Tibial nerve (tissue), 4 donors: Measurements from ENCODE around the gene ABCA4. TPM values are rescaled to one million over a fixed set of nuclear protein-coding genes. Genes with fewer than 3 reads are reported as not detected.

ENCODE experiments used
- DNase-seq, 2 donors: peaks; one replicate each; pipeline ENCODE4 v3.0.0-alpha.2; 2019; ENCODE audit warnings: low spot score in 2 of 2
- H3K27ac ChIP-seq, 4 donors: fragments of 200-600 bp; sonication (generic) in 3 of 4; one replicate each; pipeline ENCODE4 v1.5.1; 2017 to 2019; ENCODE audit warnings: mild to moderate bottlenecking in 1 of 4
- H3K27me3 ChIP-seq, 2 donors: fragments of 200-600 bp; sonication (generic) in 1 of 2; one replicate each; pipeline versions ENCODE4 v1.5.1 to v1.6.0; 2017 to 2019
- H3K36me3 ChIP-seq, 3 donors: fragments of 200-600 bp; sonication (generic); one replicate each; pipeline ENCODE4 v1.5.1; 2018 to 2019
- H3K4me1 ChIP-seq, 4 donors: fragments of 200-600 bp; sonication (generic) in 3 of 4; one replicate each; pipeline ENCODE4 v1.5.1; 2017 to 2019
- H3K4me3 ChIP-seq, 4 donors: fragments of 200-600 bp; sonication (generic) in 3 of 4; one replicate each; pipeline ENCODE4 v1.5.1; 2017 to 2019; ENCODE audit warnings: mild to moderate bottlenecking in 1 of 4, moderate library complexity in 1 of 4
- H3K9me3 ChIP-seq, 4 donors: fragments of 200-600 bp; sonication (generic) in 3 of 4; one replicate each; pipeline ENCODE4 v1.5.1; 2017 to 2019
- CTCF ChIP-seq, 5 experiments: fragments of 200-600 bp in 3 of 5; fragments of 450-650 bp in 2 of 5; sonication (generic) in 3 of 5; IDR thresholded peaks; one replicate each; pipeline ENCODE4 v1.5.1; 2016 to 2019; ENCODE audit warnings: antibody characterized with exemption in 5 of 5, mild to moderate bottlenecking in 3 of 5, moderate library complexity in 2 of 5
- EP300 ChIP-seq, 2 donors: sonication (generic); formaldehyde crosslinking; IDR thresholded peaks; one replicate each; pipeline ENCODE4 v1.6.1; 2017; ENCODE audit warnings: antibody characterized with exemption in 2 of 2, mild to moderate bottlenecking in 1 of 2
- POLR2A ChIP-seq, 2 donors: fragments of 450-650 bp; IDR thresholded peaks; one replicate each; pipeline ENCODE4 v1.6.1; 2017; ENCODE audit warnings: antibody characterized with exemption in 2 of 2, mild to moderate bottlenecking in 2 of 2, moderate library complexity in 2 of 2
- WGBS, 2 donors: methylation state at CpG; one replicate each; pipeline ENCODE4 v1.1.5; 2018; 5-methylcytosine and 5-hydroxymethylcytosine counted together
- total RNA-seq, 4 donors: library from RNA; depleted of rRNA; stranded (reverse); fragments of >200 nt; gene quantifications; one replicate each; pipeline ENCODE4 v1.1.0, GENCODE V29; 2016

ABCA4 gene
- total RNA-seq, 4 donors from 2014 or later = 0.20 to 0.21 TPM; not detected in 2

- WGBS, 2 donors = 83 to 90% methylated on average over 4 of the region's 4 CpGs
- no peak for TF ChIP-seq POLR2A (IDR thresholded peaks at IDR 0.05)
- no peak for TF ChIP-seq CTCF (IDR thresholded peaks at IDR 0.05)
- TF ChIP-seq EP300 (IDR thresholded peaks at IDR 0.05) = no peak
- no peak for DNase-seq
- Histone ChIP-seq H3K27me3 (no peaks in the 10 kb centered on the region), H3K36me3 (no peaks in the 10 kb centered on the region), H3K27ac (no peak overlapping the region), H3K9me3 (no peaks in the 10 kb centered on the region), H3K4me3 (no peak overlapping the region), H3K4me1 (no peaks in the 10 kb centered on the region)
Observed at GRCh38 chr1:93964096-93964776, 156.7 kb downstream of the ABCA4 start.

- Histone ChIP-seq H3K27ac (no peak overlapping the region), H3K36me3 (no peaks in the 10 kb centered on the region), H3K4me1 (no peaks in the 10 kb centered on the region), H3K4me3 (no peak overlapping the region), H3K27me3 (no peaks in the 10 kb centered on the region), H3K9me3 (no peaks in the 10 kb centered on the region)
- TF ChIP-seq POLR2A (IDR thresholded peaks at IDR 0.05) (no peak), CTCF (IDR thresholded peaks at IDR 0.05) (no peak), EP300 (IDR thresholded peaks at IDR 0.05) (no peak)
- no peak for DNase-seq
- 81 to 82% methylated on average over 9 of the region's 9 CpGs for WGBS, 2 donors
Observed at GRCh38 chr1:93963585-93963984, 157.4 kb downstream of the ABCA4 start.

GRCh38 chr1:93961906-93962305 is 159.0 kb downstream of the ABCA4 start:
- no peak overlapping the region for H3K27ac ChIP-seq
- no peak for DNase-seq
- no peaks in the 10 kb centered on the region for H3K27me3 ChIP-seq
- H3K9me3 ChIP-seq = peaks cover 0 to under 1% (median 0%) of the 10 kb centered on the region in 4 donors
- H3K4me3 ChIP-seq = no peak overlapping the region
- WGBS, 2 donors = 93 to 94% methylated on average over 3 of the region's 3 CpGs
- no peak for TF ChIP-seq POLR2A (IDR thresholded peaks at IDR 0.05)
- TF ChIP-seq EP300 (IDR thresholded peaks at IDR 0.05) = no peak
- TF ChIP-seq CTCF (IDR thresholded peaks at IDR 0.05) = no peak
- no peaks in the 10 kb centered on the region for H3K4me1 ChIP-seq
- H3K36me3 ChIP-seq = no peaks in the 10 kb centered on the region

- no peaks in the 10 kb centered on the region for H3K36me3 ChIP-seq
- no peak overlapping the region for H3K27ac ChIP-seq
Observed at GRCh38 chr1:93961443-93961842, 159.5 kb downstream of the ABCA4 start.

More at GRCh38 chr1:93961443-93961842, 159.5 kb downstream of the ABCA4 start:
- 88 to 89% methylated on average over 2 of the region's 2 CpGs for WGBS, 2 donors
- Histone ChIP-seq H3K9me3 (peaks cover 0 to 5% (median 0%) of the 10 kb centered on the region in 4 donors), H3K27me3 (no peaks in the 10 kb centered on the region), H3K4me1 (no peaks in the 10 kb centered on the region), H3K4me3 (no peak overlapping the region)
- DNase-seq = no peak
- TF ChIP-seq POLR2A (IDR thresholded peaks at IDR 0.05) = no peak
- TF ChIP-seq EP300 (IDR thresholded peaks at IDR 0.05) = no peak
- TF ChIP-seq CTCF (IDR thresholded peaks at IDR 0.05) = no peak
